BJ (cell line): ENCODE measurements around the gene DGKD. TPM values are rescaled to one million over a fixed set of nuclear protein-coding genes. Genes with fewer than 3 reads are reported as not detected.

Source experiments
- CTCF ChIA-PET: fragments of 350-600 bp; formaldehyde crosslinking; extraction: SDS; loops from one replicate; lab custom pipeline; 2021; ENCODE audit warnings: antibody characterized with exemption, inconsistent platforms; lab: Yijun Ruan, JAX
- POLR2A ChIA-PET: fragments of 300-600 bp; sonication (Branson Sonifier 250); formaldehyde crosslinking; extraction: SDS; loops from one replicate; lab custom pipeline; 2021; ENCODE audit warnings: antibody characterized with exemption; lab: Charles Lee
- DNase-seq: peaks from one replicate; pipeline ENCODE4 v3.0.0-alpha.2; 2011; ENCODE audit warnings: low read depth
- H3K27me3 ChIP-seq: 2 replicates; pipeline ENCODE4 v1.6.0; 2011; ENCODE audit warnings: low read length; ENCODE audit not compliant: control insufficient read depth, insufficient read depth
- H3K36me3 ChIP-seq: 2 replicates; pipeline ENCODE4 v1.5.1; 2011; ENCODE audit warnings: low read length; ENCODE audit not compliant: control insufficient read depth, insufficient read depth
- H3K4me3 ChIP-seq: 2 replicates; pipeline ENCODE4 v1.5.1; 2011; ENCODE audit warnings: low read depth, mild to moderate bottlenecking, control low read depth, low read length
- CTCF ChIP-seq: IDR thresholded peaks from 2 replicates; pipeline ENCODE4 v1.5.1; 2011; ENCODE audit warnings: low read depth, mild to moderate bottlenecking, control low read depth, inconsistent platforms, low read length, moderate library complexity; ENCODE audit not compliant: insufficient read depth
- polyA plus RNA-seq: library from polyadenylated mRNA; depleted of rRNA; stranded (reverse); fragments of >200 nt; gene quantifications from 2 replicates; pipeline ENCODE4 v1.2.3, GENCODE V29; 2011

Gene DGKD
- polyA plus RNA-seq, 1 experiment, result 8.5 TPM

GRCh38 chr2:233459426-233459825, 105.1 kb downstream of the DGKD start:
- Histone ChIP-seq H3K27me3 (no peaks in the 10 kb centered on the region), H3K4me3 (no peak overlapping the region), H3K36me3 (peaks cover 29% of the 10 kb centered on the region)
- TF ChIP-seq CTCF, result no peak
- no peak for DNase-seq
- ChIA-PET POLR2A (no interaction called here), CTCF (interaction anchor here (1.0 kb wide), 2 partner anchors 12 to 16 kb away, joined by 4 read pairs; no protein-coding TSS in a partner anchor)

GRCh38 chr2:233460726-233461441, 106.6 kb downstream of the DGKD start:
- H3K36me3 ChIP-seq, result peaks cover 28% of the 10 kb centered on the region
- no peaks in the 10 kb centered on the region for H3K27me3 ChIP-seq
- no peak for DNase-seq
- H3K4me3 ChIP-seq, result no peak overlapping the region
- ChIA-PET CTCF (interaction anchor here (1.5 kb wide), 2 partner anchors 12 to 251 kb away, joined by 5 to 7 read pairs; no protein-coding TSS in a partner anchor), POLR2A (no interaction called here)
- no peak for TF ChIP-seq CTCF

- no peaks in the 10 kb centered on the region for H3K27me3 ChIP-seq
- POLR2A ChIA-PET, result no interaction called here
- H3K36me3 ChIP-seq, result peaks cover 28% of the 10 kb centered on the region
- DNase-seq, result no peak
- CTCF ChIA-PET, result interaction anchor here (0.7 to 1.5 kb wide), 3 partner anchors 12 to 250 kb away, joined by 3 to 7 read pairs (median 5); no protein-coding TSS in a partner anchor
- no peak for TF ChIP-seq CTCF
- no peak overlapping the region for H3K4me3 ChIP-seq
Observed at GRCh38 chr2:233461481-233461891, 107.2 kb downstream of the DGKD start.

GRCh38 chr2:233462202-233462785, 108.0 kb downstream of the DGKD start:
- Histone ChIP-seq H3K36me3 (peaks cover 25% of the 10 kb centered on the region), H3K27me3 (no peaks in the 10 kb centered on the region), H3K4me3 (no peak overlapping the region)
- TF ChIP-seq CTCF, result no peak
- no peak for DNase-seq
- ChIA-PET CTCF (interaction anchor here (0.7 kb wide), 1 partner anchor 249 kb away, joined by 3 read pairs; no protein-coding TSS in a partner anchor), POLR2A (interaction anchor here (0.7 kb wide), 1 partner anchor 165 kb away, joined by 3 read pairs; no protein-coding TSS in a partner anchor)

- DNase-seq, result no peak
Observed at GRCh38 chr2:233462826-233463470, 108.7 kb downstream of the DGKD start.

More at GRCh38 chr2:233462826-233463470, 108.7 kb downstream of the DGKD start:
- no peak overlapping the region for H3K4me3 ChIP-seq
- no peaks in the 10 kb centered on the region for H3K27me3 ChIP-seq
- peaks cover 23% of the 10 kb centered on the region for H3K36me3 ChIP-seq
- ChIA-PET CTCF (no interaction called here), POLR2A (interaction anchor here (0.7 kb wide), 1 partner anchor 165 kb away, joined by 3 read pairs; no protein-coding TSS in a partner anchor)
- no peak for TF ChIP-seq CTCF
